HepG2 (cell line): ENCODE data around the gene GPS1. TPM values are rescaled to one million over a fixed set of nuclear protein-coding genes. Genes with fewer than 3 reads are reported as not detected.

Experiments
- ARHGAP35 ChIP-seq: sonication (generic); formaldehyde crosslinking; IDR thresholded peaks from 2 replicates; pipeline ENCODE4 v1.9.0; 2022; ENCODE audit warnings: mild to moderate bottlenecking, inconsistent platforms, moderate library complexity, missing genetic modification reagents, borderline replicate concordance
- ARID2 ChIP-seq: sonication (generic); formaldehyde crosslinking; IDR thresholded peaks from 2 replicates; pipeline ENCODE4 v1.8.1; 2022; ENCODE audit warnings: mild to moderate bottlenecking, missing genetic modification reagents, borderline replicate concordance
- ATF7 ChIP-seq, 2 experiments: fragments of 450-650 bp in 1 of 2; sonication (generic) in 1 of 2; formaldehyde crosslinking in 1 of 2; IDR thresholded peaks; 2 replicates each; pipeline versions ENCODE4 v1.4.0 to v1.6.1; 2016 to 2020; ENCODE audit warnings: antibody characterized with exemption in 1 of 2, mild to moderate bottlenecking in 1 of 2, missing genetic modification reagents in 1 of 2
- EHMT2 ChIP-seq: fragments of 200-600 bp; sonication (generic); IDR thresholded peaks from 2 replicates; pipeline ENCODE4 v1.7.0; 2017; ENCODE audit warnings: antibody characterized with exemption, low read depth, low read length, borderline replicate concordance
- FOXA1 ChIP-seq, 2 experiments: fragments of 450-650 bp in 1 of 2; sonication (generic) in 1 of 2; formaldehyde crosslinking in 1 of 2; IDR thresholded peaks; 2 replicates each; pipeline versions ENCODE4 v1.4.0 to v1.6.1; 2016 to 2020; ENCODE audit warnings: missing genetic modification reagents in 1 of 2
- FOXM1 ChIP-seq: sonication (generic); formaldehyde crosslinking; IDR thresholded peaks from 2 replicates; pipeline ENCODE4 v1.5.0; 2020; ENCODE audit warnings: missing genetic modification reagents
- HDAC2 ChIP-seq: sonication (generic); formaldehyde crosslinking; IDR thresholded peaks from 2 replicates; pipeline ENCODE4 v1.4.0; 2020; ENCODE audit warnings: missing genetic modification reagents
- IRF2 ChIP-seq: IDR thresholded peaks from 2 replicates; pipeline ENCODE4 v1.6.1; 2018; ENCODE audit warnings: missing genetic modification reagents, missing compliant biosample characterization
- KAT2B ChIP-seq: fragments of 150-350 bp; IDR thresholded peaks from 2 replicates; pipeline ENCODE4 v1.6.1; 2014; ENCODE audit warnings: low read depth, low read length, borderline replicate concordance
- REXO4 ChIP-seq: sonication (generic); formaldehyde crosslinking; IDR thresholded peaks from 2 replicates; pipeline ENCODE4 v1.8.0; 2022; ENCODE audit warnings: missing genetic modification reagents, mild to moderate bottlenecking, borderline replicate concordance
- SMAD9 ChIP-seq: sonication (generic); formaldehyde crosslinking; IDR thresholded peaks from 2 replicates; pipeline ENCODE4 v1.5.1; 2020; ENCODE audit warnings: mild to moderate bottlenecking, missing genetic modification reagents
- SPEN ChIP-seq: sonication (generic); formaldehyde crosslinking; IDR thresholded peaks from 2 replicates; pipeline ENCODE4 v1.5.1; 2020; ENCODE audit warnings: low read depth, mild to moderate bottlenecking, missing genetic modification reagents
- TBX3 ChIP-seq: fragments of 450-650 bp; IDR thresholded peaks from 2 replicates; pipeline ENCODE4 v1.6.1; 2017; ENCODE audit warnings: antibody characterized with exemption, mild to moderate bottlenecking, inconsistent platforms, borderline replicate concordance
- XRCC5 ChIP-seq: fragments of 200-400 bp; formaldehyde crosslinking; optimal IDR thresholded peaks from 2 replicates; pipeline ENCODE3; 2017; ENCODE audit warnings: mild to moderate bottlenecking, low read length
- ZKSCAN8 ChIP-seq: IDR thresholded peaks from 2 replicates; pipeline ENCODE4 v1.6.1; 2016; ENCODE audit warnings: borderline replicate concordance, missing genetic modification reagents, missing compliant biosample characterization
- ZNF232 ChIP-seq: sonication (generic); formaldehyde crosslinking; IDR thresholded peaks from 2 replicates; pipeline ENCODE4 v1.4.0; 2020; ENCODE audit warnings: missing genetic modification reagents, borderline replicate concordance
- ZNF557 ChIP-seq: sonication (generic); formaldehyde crosslinking; IDR thresholded peaks from 2 replicates; pipeline ENCODE4 v1.4.0; 2020; ENCODE audit warnings: missing genetic modification reagents
- ZNF672 ChIP-seq: sonication (generic); formaldehyde crosslinking; IDR thresholded peaks from 2 replicates; pipeline ENCODE4 v1.8.1; 2022; ENCODE audit warnings: missing genetic modification reagents
- ZNF7 ChIP-seq: IDR thresholded peaks from 2 replicates; pipeline ENCODE4 v1.6.1; 2016; ENCODE audit warnings: missing biosample characterization, missing genetic modification reagents
- ZNF761 ChIP-seq: sonication (generic); formaldehyde crosslinking; conservative IDR thresholded peaks from 2 replicates; pipeline ENCODE4 v1.4.0; 2020; ENCODE audit warnings: mild to moderate bottlenecking, missing genetic modification reagents
- polyA plus RNA-seq, 8 experiments: library from polyadenylated mRNA; depleted of rRNA in 3 of 8; stranded (reverse) in 7 of 8; unstranded in 1 of 8; fragments of >200 nt; fragmentation: Illumina TruSeq in 4 of 8; extraction: Trizol in 4 of 8; gene quantifications; 2 replicates each; pipeline versions ENCODE4 v1.2.1 to v1.2.3, GENCODE V29; 2011 to 2016; ENCODE audit warnings: low read depth in 4 of 8, missing spikeins in 1 of 8, mixed read lengths in 1 of 8; ENCODE audit not compliant: insufficient read depth in 1 of 8
- total RNA-seq, 5 experiments: library from RNA; depleted of rRNA; stranded (reverse); fragments of >200 nt; fragmentation: Illumina TruSeq; extraction: Trizol; gene quantifications; 2 replicates each; pipeline ENCODE4 v1.2.3, GENCODE V29; 2016; ENCODE audit warnings: low read depth in 1 of 5
- TF ChIP-seq, protein P1 (sequence below): sonication (generic); formaldehyde crosslinking; IDR thresholded peaks from 2 replicates; pipeline ENCODE4 v1.5.0; 2020; ENCODE audit warnings: missing genetic modification reagents
- TF ChIP-seq, protein P2 (sequence below): sonication (generic); formaldehyde crosslinking; IDR thresholded peaks from 2 replicates; pipeline ENCODE4 v1.5.0; 2020; ENCODE audit warnings: mild to moderate bottlenecking, low read depth, missing genetic modification reagents, borderline replicate concordance
- TF ChIP-seq, protein P3 (sequence below): IDR thresholded peaks from 2 replicates; pipeline ENCODE4 v1.6.1; 2016; ENCODE audit warnings: missing compliant biosample characterization, missing genetic modification reagents, borderline replicate concordance
- TF ChIP-seq, protein P4 (sequence below): sonication (generic); formaldehyde crosslinking; IDR thresholded peaks from 2 replicates; pipeline ENCODE4 v1.8.0; 2022; ENCODE audit warnings: mild to moderate bottlenecking, missing genetic modification reagents, moderate library complexity
- TF ChIP-seq, protein P5 (sequence below): sonication (generic); formaldehyde crosslinking; IDR thresholded peaks from 2 replicates; pipeline ENCODE4 v1.4.0; 2020; ENCODE audit warnings: missing genetic modification reagents
- TF ChIP-seq, protein P6 (sequence below): sonication (generic); formaldehyde crosslinking; IDR thresholded peaks from 2 replicates; pipeline ENCODE4 v1.8.1; 2023; ENCODE audit warnings: mild to moderate bottlenecking, moderate library complexity, missing genetic modification reagents

The GPS1 gene
- total and polyA plus RNA-seq, 2 of the 13 experiments (the other 11 are each of a cell fraction or from before 2014, with no cell fraction given), result 124 to 128 TPM

DNA sequence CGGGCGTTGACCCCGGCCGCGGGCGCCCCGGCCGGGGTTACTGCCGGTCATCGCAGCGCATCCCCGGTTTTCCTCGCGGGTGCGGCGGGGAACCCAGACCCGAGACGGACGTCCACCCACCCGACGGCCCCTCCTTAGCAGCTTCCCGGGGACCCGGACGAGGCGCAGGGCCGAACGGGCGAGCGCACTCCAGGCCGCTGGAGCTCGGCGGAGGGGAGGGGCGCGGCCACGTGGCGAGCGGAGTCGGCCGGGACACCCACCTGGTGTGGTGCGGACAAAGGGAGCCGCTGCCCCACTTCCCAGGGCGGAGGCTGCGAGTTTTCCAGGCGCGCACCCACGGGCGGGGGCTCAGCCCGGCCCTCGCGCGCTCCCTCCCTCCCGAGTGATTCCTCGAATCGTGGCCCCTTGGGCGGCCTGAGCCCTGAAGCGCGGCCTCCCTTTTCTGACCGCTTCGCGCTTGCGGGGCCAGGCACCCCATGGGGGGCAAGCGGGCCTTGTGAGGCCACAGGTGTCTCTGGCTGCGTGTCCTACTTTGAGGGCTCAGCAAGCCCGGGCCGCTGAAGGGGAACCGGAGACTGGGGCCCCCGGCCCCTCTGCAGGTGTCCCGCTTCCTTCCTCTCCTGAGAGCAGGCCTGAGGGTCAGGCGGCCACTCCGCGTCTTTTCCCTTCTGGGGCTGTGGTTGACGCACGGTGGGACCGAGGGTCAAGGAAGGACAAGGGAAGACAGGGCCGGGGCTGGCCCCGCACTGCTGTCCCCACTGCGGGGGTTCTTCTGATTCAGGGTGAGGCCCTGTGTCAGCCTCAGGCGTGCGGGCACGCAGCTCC is 47.5 kb downstream of the GPS1 start (continued):
- TF ChIP-seq, protein P1, sequence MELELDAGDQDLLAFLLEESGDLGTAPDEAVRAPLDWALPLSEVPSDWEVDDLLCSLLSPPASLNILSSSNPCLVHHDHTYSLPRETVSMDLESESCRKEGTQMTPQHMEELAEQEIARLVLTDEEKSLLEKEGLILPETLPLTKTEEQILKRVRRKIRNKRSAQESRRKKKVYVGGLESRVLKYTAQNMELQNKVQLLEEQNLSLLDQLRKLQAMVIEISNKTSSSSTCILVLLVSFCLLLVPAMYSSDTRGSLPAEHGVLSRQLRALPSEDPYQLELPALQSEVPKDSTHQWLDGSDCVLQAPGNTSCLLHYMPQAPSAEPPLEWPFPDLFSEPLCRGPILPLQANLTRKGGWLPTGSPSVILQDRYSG (CRISPR knock-in tag), result no peak
- TF ChIP-seq FOXA1 (IDR thresholded peaks at IDR 0.05) (no peak), FOXA1 (CRISPR knock-in tag; IDR thresholded peaks at IDR 0.05) (no peak), ARHGAP35 (CRISPR knock-in tag) (no peak; the same call in 1 of the 2 replicates), ATF7 (IDR thresholded peaks at IDR 0.05) (no peak), ATF7 (CRISPR knock-in tag; IDR thresholded peaks at IDR 0.05) (no peak), TBX3 (no peak), SMAD9 (CRISPR knock-in tag) (0 out of 2 replicates have a peak, but pooled peaks have one; percentile 14), ZKSCAN8 (CRISPR knock-in tag) (no peak), XRCC5 (no peak), HDAC2 (CRISPR knock-in tag) (no peak), ZNF232 (CRISPR knock-in tag) (no peak; the same call in 1 of the 2 replicates), KAT2B (no peak), ZNF7 (CRISPR knock-in tag) (no peak), ZNF672 (CRISPR knock-in tag) (no peak), ARID2 (CRISPR knock-in tag) (0 out of 2 replicates have a peak, but pooled peaks have one; percentile 38), ZNF557 (CRISPR knock-in tag) (no peak), ZNF761 (CRISPR knock-in tag) (no peak), FOXM1 (CRISPR knock-in tag) (no peak), SPEN (CRISPR knock-in tag) (no peak), REXO4 (CRISPR knock-in tag) (no peak), EHMT2 (no peak), IRF2 (CRISPR knock-in tag) (no peak)
- TF ChIP-seq, protein P2, sequence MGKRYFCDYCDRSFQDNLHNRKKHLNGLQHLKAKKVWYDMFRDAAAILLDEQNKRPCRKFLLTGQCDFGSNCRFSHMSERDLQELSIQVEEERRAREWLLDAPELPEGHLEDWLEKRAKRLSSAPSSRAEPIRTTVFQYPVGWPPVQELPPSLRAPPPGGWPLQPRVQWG (CRISPR knock-in tag), result no peak
- TF ChIP-seq, protein P3, sequence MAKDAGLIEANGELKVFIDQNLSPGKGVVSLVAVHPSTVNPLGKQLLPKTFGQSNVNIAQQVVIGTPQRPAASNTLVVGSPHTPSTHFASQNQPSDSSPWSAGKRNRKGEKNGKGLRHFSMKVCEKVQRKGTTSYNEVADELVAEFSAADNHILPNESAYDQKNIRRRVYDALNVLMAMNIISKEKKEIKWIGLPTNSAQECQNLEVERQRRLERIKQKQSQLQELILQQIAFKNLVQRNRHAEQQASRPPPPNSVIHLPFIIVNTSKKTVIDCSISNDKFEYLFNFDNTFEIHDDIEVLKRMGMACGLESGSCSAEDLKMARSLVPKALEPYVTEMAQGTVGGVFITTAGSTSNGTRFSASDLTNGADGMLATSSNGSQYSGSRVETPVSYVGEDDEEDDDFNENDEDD (CRISPR knock-in tag), result no peak
- TF ChIP-seq, protein P4, sequence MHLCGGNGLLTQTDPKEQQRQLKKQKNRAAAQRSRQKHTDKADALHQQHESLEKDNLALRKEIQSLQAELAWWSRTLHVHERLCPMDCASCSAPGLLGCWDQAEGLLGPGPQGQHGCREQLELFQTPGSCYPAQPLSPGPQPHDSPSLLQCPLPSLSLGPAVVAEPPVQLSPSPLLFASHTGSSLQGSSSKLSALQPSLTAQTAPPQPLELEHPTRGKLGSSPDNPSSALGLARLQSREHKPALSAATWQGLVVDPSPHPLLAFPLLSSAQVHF, result no peak
- TF ChIP-seq, protein P5, sequence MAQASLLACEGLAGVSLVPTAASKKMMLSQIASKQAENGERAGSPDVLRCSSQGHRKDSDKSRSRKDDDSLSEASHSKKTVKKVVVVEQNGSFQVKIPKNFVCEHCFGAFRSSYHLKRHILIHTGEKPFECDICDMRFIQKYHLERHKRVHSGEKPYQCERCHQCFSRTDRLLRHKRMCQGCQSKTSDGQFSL (CRISPR knock-in tag), result no peak
- TF ChIP-seq, protein P6, sequence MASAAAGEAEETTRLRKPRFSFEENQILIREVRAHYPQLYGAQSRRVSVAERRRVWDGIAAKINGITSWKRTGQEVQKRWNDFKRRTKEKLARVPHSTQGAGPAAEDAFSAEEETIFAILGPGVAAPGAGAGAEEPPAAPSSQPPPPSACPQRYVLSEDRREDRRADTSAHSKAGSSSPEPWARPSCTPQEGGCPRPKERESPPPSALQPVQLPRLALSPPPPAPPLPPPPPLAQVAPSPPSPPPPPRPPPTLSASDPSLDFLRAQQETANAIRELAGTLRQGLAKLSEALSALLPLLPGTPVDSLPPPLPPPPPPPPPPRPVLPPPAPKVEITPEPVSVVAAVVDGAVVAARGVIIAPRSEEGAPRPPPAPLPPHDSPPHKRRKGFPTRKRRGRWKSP (CRISPR knock-in tag), result peak; percentile 25; the same call in 1 of the 2 replicates
